K562 (cell line): ENCODE data around the gene S100A2. TPM values are rescaled to one million over a fixed set of nuclear protein-coding genes. Genes with fewer than 3 reads are reported as not detected.
A peak's percentile ranks its signal among the peaks of the same experiment; 100 is the strongest.

Experiments
- EP300 ChIP-seq: IDR thresholded peaks from 2 replicates; pipeline ENCODE4 v1.6.1; 2012; ENCODE audit warnings: low read length, improper control_type of control experiment
- ERF ChIP-seq: fragments of 450-650 bp; formaldehyde crosslinking; IDR thresholded peaks from 2 replicates; pipeline ENCODE4 v1.4.0; 2020; ENCODE audit warnings: mild to moderate bottlenecking, mixed read lengths
- ETV5 ChIP-seq: sonication (generic); formaldehyde crosslinking; IDR thresholded peaks from 2 replicates; pipeline ENCODE4 v1.4.0; 2020; ENCODE audit warnings: low read depth, mild to moderate bottlenecking, missing genetic modification reagents
- EWSR1 ChIP-seq: fragments of 450-650 bp; IDR thresholded peaks from 2 replicates; pipeline ENCODE4 v1.6.1; 2018; ENCODE audit warnings: borderline replicate concordance, mild to moderate bottlenecking, low read depth, moderate library complexity; ENCODE audit not compliant: partially characterized antibody
- FIP1L1 ChIP-seq: fragments of 200-400 bp; formaldehyde crosslinking; IDR thresholded peaks from 2 replicates; pipeline ENCODE4 v1.6.1; 2018; ENCODE audit warnings: mild to moderate bottlenecking, low read depth, low read length; ENCODE audit not compliant: poor library complexity, severe bottlenecking
- HNRNPK ChIP-seq: fragments of 200-400 bp; formaldehyde crosslinking; IDR thresholded peaks from one replicate; pipeline ENCODE4 v1.6.1; 2018; ENCODE audit warnings: mild to moderate bottlenecking, low read depth, low read length; ENCODE audit not compliant: poor library complexity, severe bottlenecking
- MAZ ChIP-seq, 2 experiments: fragments of 450-650 bp in 1 of 2; sonication (generic) in 1 of 2; formaldehyde crosslinking; IDR thresholded peaks in 1 of 2; conservative IDR thresholded peaks in 1 of 2; 2 replicates each; pipeline versions ENCODE4 v1.4.0 to v1.5.0; 2020; ENCODE audit warnings: mild to moderate bottlenecking in 1 of 2, missing genetic modification reagents in 1 of 2
- MCM5 ChIP-seq: fragments of 450-650 bp; IDR thresholded peaks from 2 replicates; pipeline ENCODE4 v1.6.1; 2016; ENCODE audit warnings: low read depth
- MEF2A ChIP-seq: IDR thresholded peaks from 2 replicates; pipeline ENCODE4 v1.6.1; 2011; ENCODE audit warnings: low read depth, mild to moderate bottlenecking, low read length, moderate library complexity; ENCODE audit not compliant: control insufficient read depth
- NFE2 ChIP-seq: IDR thresholded peaks from 2 replicates; pipeline ENCODE4 v1.6.1; 2014; ENCODE audit warnings: antibody characterized with exemption, low read depth
- NR1H2 ChIP-seq: sonication (generic); formaldehyde crosslinking; IDR thresholded peaks from 2 replicates; pipeline ENCODE4 v1.4.0; 2020; ENCODE audit warnings: mild to moderate bottlenecking, missing genetic modification reagents
- RBM22 ChIP-seq: fragments of 200-400 bp; formaldehyde crosslinking; IDR thresholded peaks from 2 replicates; pipeline ENCODE4 v1.6.1; 2018; ENCODE audit warnings: low read length, low read depth; ENCODE audit not compliant: poor library complexity, severe bottlenecking
- ZC3H4 ChIP-seq: sonication (generic); formaldehyde crosslinking; IDR thresholded peaks from 2 replicates; pipeline ENCODE4 v1.9.0; 2021; ENCODE audit warnings: missing genetic modification reagents, borderline replicate concordance
- polyA plus RNA-seq, 8 experiments: library from polyadenylated mRNA; depleted of rRNA in 4 of 8; stranded (reverse) in 5 of 8; unstranded in 3 of 8; fragments of >200 nt; fragmentation: Nextera tagmentation in 2 of 8; fragmentation: Illumina TruSeq in 1 of 8; extraction: Ambion mirVana in 2 of 8; extraction: Trizol in 1 of 8; gene quantifications; 2 replicates each; pipeline versions ENCODE4 v1.2.1 to v1.2.3, GENCODE V29; 2011 to 2014; ENCODE audit warnings: inconsistent platforms in 1 of 8, missing spikeins in 1 of 8
- total RNA-seq, 7 experiments: library from RNA; depleted of rRNA in 6 of 7; stranded (reverse); fragments of >200 nt in 6 of 7; fragmentation: Illumina TruSeq in 2 of 7; extraction: Trizol in 2 of 7; gene quantifications; 2 replicates each; pipeline versions ENCODE4 v1.2.1 to v1.2.3, GENCODE V29; 2011 to 2021; ENCODE audit warnings: low replicate concordance in 1 of 7
- TF ChIP-seq, protein P1 (sequence below): fragments of 450-650 bp; IDR thresholded peaks from 2 replicates; pipeline ENCODE4 v1.7.0; 2016; ENCODE audit warnings: borderline replicate concordance
- TF ChIP-seq, protein P2 (sequence below): sonication (generic); formaldehyde crosslinking; IDR thresholded peaks from 2 replicates; pipeline ENCODE4 v1.8.0; 2022; ENCODE audit warnings: mild to moderate bottlenecking, missing genetic modification reagents
- TF ChIP-seq, protein P3 (sequence below), 2 experiments: fragments of 250-450 bp in 1 of 2; fragments of 450-650 bp in 1 of 2; sonication (Bioruptor Pico) in 1 of 2; IDR thresholded peaks; 2 replicates each; pipeline versions ENCODE4 v1.6.1 to v1.8.0; 2016 to 2021; ENCODE audit warnings: mild to moderate bottlenecking in 2 of 2, moderate library complexity in 2 of 2, missing compliant biosample characterization in 1 of 2, missing genetic modification characterization in 1 of 2
- TF ChIP-seq, protein P4 (sequence below): fragments of 450-650 bp; IDR thresholded peaks from 2 replicates; pipeline ENCODE4 v1.6.1; 2016; ENCODE audit warnings: mild to moderate bottlenecking
- TF ChIP-seq, protein P5 (sequence below): fragments of 250-450 bp; sonication (Bioruptor Pico); IDR thresholded peaks from 2 replicates; pipeline ENCODE4 v1.9.0; 2021; ENCODE audit warnings: mild to moderate bottlenecking
- TF ChIP-seq, protein P6 (sequence below): fragments of 450-650 bp; IDR thresholded peaks from 2 replicates; pipeline ENCODE4 v1.6.1; 2017; ENCODE audit warnings: mild to moderate bottlenecking, moderate library complexity

Gene S100A2
- total and polyA plus RNA-seq, 9 of the 15 experiments (the other 6 are each of a cell fraction or from before 2014, with no cell fraction given): 0.28 to 0.65 (median 0.44) TPM; not detected in 4

DNA sequence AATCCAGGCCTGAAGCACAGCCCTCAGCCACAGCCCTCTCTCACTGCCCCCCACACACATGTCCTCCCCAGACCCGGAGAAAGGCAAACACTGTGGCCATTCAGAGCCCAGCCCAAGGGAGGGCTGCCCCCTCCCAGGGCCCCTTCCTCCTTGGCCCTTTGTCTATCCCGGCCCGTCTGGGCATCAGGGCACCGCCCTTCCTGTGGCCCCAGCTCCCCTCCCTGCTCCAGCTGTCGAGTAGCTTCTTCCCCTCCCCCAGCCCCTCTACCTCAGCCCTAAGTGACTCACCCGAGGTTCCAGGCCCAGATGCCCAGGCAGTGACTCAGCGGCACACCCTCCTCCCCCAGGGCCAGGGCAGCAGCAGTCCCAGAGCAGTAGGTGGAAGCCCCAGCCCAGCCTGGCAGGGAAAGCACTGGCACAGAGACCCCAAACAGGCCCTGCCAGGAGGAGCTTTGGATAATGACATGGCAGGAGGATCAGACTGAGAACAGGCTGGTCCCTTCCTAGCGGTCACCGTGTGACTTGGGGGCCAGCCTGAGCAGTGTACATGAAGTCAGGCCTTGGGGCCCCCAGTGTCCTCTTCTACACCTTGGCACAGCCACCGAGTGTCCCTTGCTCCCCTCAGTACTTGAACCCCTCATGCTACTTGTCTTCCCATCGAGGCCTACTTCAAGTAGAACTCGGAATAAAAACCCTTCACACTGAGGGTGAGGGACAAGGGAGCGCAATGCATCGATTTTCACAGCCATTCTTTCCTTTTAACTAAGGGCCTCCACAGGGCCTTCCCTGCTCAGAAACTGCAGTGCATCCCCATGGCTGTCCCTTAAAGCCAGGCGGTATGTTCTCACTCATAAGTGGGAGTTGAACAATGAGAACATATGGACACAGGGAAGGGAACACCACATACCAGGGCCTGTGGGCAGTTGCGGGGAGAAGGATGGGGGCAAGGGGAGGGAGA lies 1.0 kb upstream of the S100A2 start (continued):
- peak; percentile 81 for TF ChIP-seq ETV5 (CRISPR knock-in tag)
- peak in 1 of 2 experiments; percentile 91; a peak in 2 of 4 replicates for TF ChIP-seq MAZ (CRISPR knock-in tag; conservative IDR thresholded peaks at IDR 0.05 in 1 of 2, IDR thresholded peaks at IDR 0.05 in 1 of 2)
- no peak for TF ChIP-seq MEF2A
- peak; percentile 96 for TF ChIP-seq NFE2
- TF ChIP-seq, protein P1, sequence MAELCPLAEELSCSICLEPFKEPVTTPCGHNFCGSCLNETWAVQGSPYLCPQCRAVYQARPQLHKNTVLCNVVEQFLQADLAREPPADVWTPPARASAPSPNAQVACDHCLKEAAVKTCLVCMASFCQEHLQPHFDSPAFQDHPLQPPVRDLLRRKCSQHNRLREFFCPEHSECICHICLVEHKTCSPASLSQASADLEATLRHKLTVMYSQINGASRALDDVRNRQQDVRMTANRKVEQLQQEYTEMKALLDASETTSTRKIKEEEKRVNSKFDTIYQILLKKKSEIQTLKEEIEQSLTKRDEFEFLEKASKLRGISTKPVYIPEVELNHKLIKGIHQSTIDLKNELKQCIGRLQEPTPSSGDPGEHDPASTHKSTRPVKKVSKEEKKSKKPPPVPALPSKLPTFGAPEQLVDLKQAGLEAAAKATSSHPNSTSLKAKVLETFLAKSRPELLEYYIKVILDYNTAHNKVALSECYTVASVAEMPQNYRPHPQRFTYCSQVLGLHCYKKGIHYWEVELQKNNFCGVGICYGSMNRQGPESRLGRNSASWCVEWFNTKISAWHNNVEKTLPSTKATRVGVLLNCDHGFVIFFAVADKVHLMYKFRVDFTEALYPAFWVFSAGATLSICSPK: no peak
- TF ChIP-seq, protein P2, sequence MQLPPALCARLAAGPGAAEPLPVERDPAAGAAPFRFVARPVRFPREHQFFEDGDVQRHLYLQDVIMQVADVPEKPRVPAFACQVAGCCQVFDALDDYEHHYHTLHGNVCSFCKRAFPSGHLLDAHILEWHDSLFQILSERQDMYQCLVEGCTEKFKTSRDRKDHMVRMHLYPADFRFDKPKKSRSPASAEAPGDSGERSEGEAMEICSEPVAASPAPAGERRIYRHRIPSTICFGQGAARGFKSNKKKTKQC: no peak
- TF ChIP-seq ZC3H4 (CRISPR knock-in tag): no peak
- TF ChIP-seq, protein P3, sequence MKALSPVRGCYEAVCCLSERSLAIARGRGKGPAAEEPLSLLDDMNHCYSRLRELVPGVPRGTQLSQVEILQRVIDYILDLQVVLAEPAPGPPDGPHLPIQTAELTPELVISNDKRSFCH (CRISPR knock-in tag; IDR thresholded peaks at IDR 0.05): no peak
- TF ChIP-seq, protein P3 (tag; IDR thresholded peaks at IDR 0.05): no peak
- no peak for TF ChIP-seq NR1H2 (CRISPR knock-in tag)
- peak; percentile 80 for TF ChIP-seq EP300
- TF ChIP-seq RBM22: no peak
- no peak for TF ChIP-seq EWSR1
- TF ChIP-seq, protein P4, sequence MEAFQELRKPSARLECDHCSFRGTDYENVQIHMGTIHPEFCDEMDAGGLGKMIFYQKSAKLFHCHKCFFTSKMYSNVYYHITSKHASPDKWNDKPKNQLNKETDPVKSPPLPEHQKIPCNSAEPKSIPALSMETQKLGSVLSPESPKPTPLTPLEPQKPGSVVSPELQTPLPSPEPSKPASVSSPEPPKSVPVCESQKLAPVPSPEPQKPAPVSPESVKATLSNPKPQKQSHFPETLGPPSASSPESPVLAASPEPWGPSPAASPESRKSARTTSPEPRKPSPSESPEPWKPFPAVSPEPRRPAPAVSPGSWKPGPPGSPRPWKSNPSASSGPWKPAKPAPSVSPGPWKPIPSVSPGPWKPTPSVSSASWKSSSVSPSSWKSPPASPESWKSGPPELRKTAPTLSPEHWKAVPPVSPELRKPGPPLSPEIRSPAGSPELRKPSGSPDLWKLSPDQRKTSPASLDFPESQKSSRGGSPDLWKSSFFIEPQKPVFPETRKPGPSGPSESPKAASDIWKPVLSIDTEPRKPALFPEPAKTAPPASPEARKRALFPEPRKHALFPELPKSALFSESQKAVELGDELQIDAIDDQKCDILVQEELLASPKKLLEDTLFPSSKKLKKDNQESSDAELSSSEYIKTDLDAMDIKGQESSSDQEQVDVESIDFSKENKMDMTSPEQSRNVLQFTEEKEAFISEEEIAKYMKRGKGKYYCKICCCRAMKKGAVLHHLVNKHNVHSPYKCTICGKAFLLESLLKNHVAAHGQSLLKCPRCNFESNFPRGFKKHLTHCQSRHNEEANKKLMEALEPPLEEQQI: no peak
- TF ChIP-seq MCM5: no peak
- TF ChIP-seq HNRNPK: no peak
- no peak for TF ChIP-seq FIP1L1
- TF ChIP-seq, protein P5, sequence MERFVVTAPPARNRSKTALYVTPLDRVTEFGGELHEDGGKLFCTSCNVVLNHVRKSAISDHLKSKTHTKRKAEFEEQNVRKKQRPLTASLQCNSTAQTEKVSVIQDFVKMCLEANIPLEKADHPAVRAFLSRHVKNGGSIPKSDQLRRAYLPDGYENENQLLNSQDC (CRISPR knock-in tag): no peak
- TF ChIP-seq ERF: no peak; the same call in none of the 2 replicates
- TF ChIP-seq, protein P6, sequence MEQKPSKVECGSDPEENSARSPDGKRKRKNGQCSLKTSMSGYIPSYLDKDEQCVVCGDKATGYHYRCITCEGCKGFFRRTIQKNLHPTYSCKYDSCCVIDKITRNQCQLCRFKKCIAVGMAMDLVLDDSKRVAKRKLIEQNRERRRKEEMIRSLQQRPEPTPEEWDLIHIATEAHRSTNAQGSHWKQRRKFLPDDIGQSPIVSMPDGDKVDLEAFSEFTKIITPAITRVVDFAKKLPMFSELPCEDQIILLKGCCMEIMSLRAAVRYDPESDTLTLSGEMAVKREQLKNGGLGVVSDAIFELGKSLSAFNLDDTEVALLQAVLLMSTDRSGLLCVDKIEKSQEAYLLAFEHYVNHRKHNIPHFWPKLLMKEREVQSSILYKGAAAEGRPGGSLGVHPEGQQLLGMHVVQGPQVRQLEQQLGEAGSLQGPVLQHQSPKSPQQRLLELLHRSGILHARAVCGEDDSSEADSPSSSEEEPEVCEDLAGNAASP: no peak
